HEK293T (cell line): Measurements from ENCODE around the gene GPR68.
"Not testable (repeated sequence)": the region's sequence is repeated elsewhere in the genome, so short reads cannot be mapped to it uniquely, and the experiment has no call there.

Source experiments
- CTCF ChIA-PET: fragments of 350-600 bp; formaldehyde crosslinking; extraction: SDS; loops from one replicate; lab custom pipeline; 2021; ENCODE audit warnings: antibody characterized with exemption, inconsistent platforms; lab: Yijun Ruan, JAX
- POLR2A ChIA-PET: fragments of 350-600 bp; formaldehyde crosslinking; extraction: SDS; loops from one replicate; lab custom pipeline; 2020; ENCODE audit warnings: antibody characterized with exemption, inconsistent platforms; lab: Yijun Ruan, JAX
- DNase-seq: peaks from one replicate; pipeline ENCODE4 v3.0.0; 2012; ENCODE audit warnings: mixed read lengths; ENCODE audit errors: extremely low spot score
- ARNT ChIP-seq: fragments of 450-650 bp; IDR thresholded peaks from 2 replicates; pipeline ENCODE4 v1.6.1; 2017; ENCODE audit warnings: mild to moderate bottlenecking
- BHLHE40 ChIP-seq: fragments of 450-650 bp; IDR thresholded peaks from 2 replicates; pipeline ENCODE4 v1.6.1; 2016; ENCODE audit warnings: mild to moderate bottlenecking, moderate library complexity, borderline replicate concordance
- CTBP1 ChIP-seq: fragments of 450-650 bp; IDR thresholded peaks from 2 replicates; pipeline ENCODE4 v1.6.1; 2016; ENCODE audit warnings: borderline replicate concordance
- ELF4 ChIP-seq: fragments of 450-650 bp; IDR thresholded peaks from 2 replicates; pipeline ENCODE4 v1.6.1; 2017; ENCODE audit warnings: antibody characterized with exemption
- FOXA1 ChIP-seq: fragments of 450-650 bp; IDR thresholded peaks from 2 replicates; pipeline ENCODE4 v1.6.1; 2016; ENCODE audit warnings: mild to moderate bottlenecking
- FOXK2 ChIP-seq: fragments of 450-650 bp; IDR thresholded peaks from 2 replicates; pipeline ENCODE4 v1.6.1; 2016; ENCODE audit warnings: mild to moderate bottlenecking
- FOXM1 ChIP-seq: fragments of 450-650 bp; IDR thresholded peaks from 2 replicates; pipeline ENCODE4 v1.6.1; 2017; ENCODE audit warnings: mild to moderate bottlenecking, borderline replicate concordance
- HDGF ChIP-seq: fragments of 450-650 bp; IDR thresholded peaks from 2 replicates; pipeline ENCODE4 v1.6.1; 2017; ENCODE audit warnings: antibody characterized with exemption, borderline replicate concordance
- L3MBTL2 ChIP-seq: fragments of 450-650 bp; conservative IDR thresholded peaks from 2 replicates; pipeline ENCODE4 v1.6.1; 2016; ENCODE audit warnings: mild to moderate bottlenecking
- LEF1 ChIP-seq: fragments of 450-650 bp; IDR thresholded peaks from 2 replicates; pipeline ENCODE4 v1.6.1; 2017; ENCODE audit warnings: mild to moderate bottlenecking, borderline replicate concordance
- NFRKB ChIP-seq: fragments of 450-650 bp; IDR thresholded peaks from 2 replicates; pipeline ENCODE4 v1.6.1; 2016; ENCODE audit warnings: mild to moderate bottlenecking, moderate library complexity
- PKNOX1 ChIP-seq: fragments of 450-650 bp; IDR thresholded peaks from 2 replicates; pipeline ENCODE4 v1.6.1; 2016
- SP1 ChIP-seq: fragments of 450-650 bp; IDR thresholded peaks from 2 replicates; pipeline ENCODE4 v1.6.1; 2017
- SUZ12 ChIP-seq: fragments of 450-650 bp; IDR thresholded peaks from 2 replicates; pipeline ENCODE4 v1.6.1; 2016; ENCODE audit warnings: mild to moderate bottlenecking
- TARDBP ChIP-seq: fragments of 450-650 bp; IDR thresholded peaks from 2 replicates; pipeline ENCODE4 v1.6.1; 2016
- ZNF384 ChIP-seq: fragments of 450-650 bp; IDR thresholded peaks from 2 replicates; pipeline ENCODE4 v1.6.1; 2016

GPR68 gene

GRCh38 chr14:91229743-91230200 lies 14.7 kb downstream of the GPR68 start:
- CTCF ChIA-PET = no interaction called here
- POLR2A ChIA-PET = no interaction called here
- TF ChIP-seq NFRKB (no peak), FOXA1 (no peak), PKNOX1 (no peak), LEF1 (no peak), TARDBP (no peak), CTBP1 (no peak), ELF4 (no peak)
- DNase-seq = no peak

- DNase-seq = no peak
- TF ChIP-seq CTBP1 (no peak), LEF1 (no peak), PKNOX1 (no peak), SP1 (no peak), FOXA1 (no peak), ARNT (no peak), SUZ12 (no peak), BHLHE40 (no peak), TARDBP (no peak), FOXM1 (no peak), ELF4 (no peak)
- CTCF ChIA-PET = no interaction called here
- POLR2A ChIA-PET = no interaction called here
Measured at GRCh38 chr14:91229005-91229382, 15.5 kb downstream of the GPR68 start.

GRCh38 chr14:91228112-91229004 lies 16.1 kb downstream of the GPR68 start:
- TF ChIP-seq L3MBTL2 (no peak), SUZ12 (no peak), HDGF (no peak), BHLHE40 (no peak), ZNF384 (no peak), FOXA1 (no peak), CTBP1 (no peak), PKNOX1 (no peak), NFRKB (no peak), FOXK2 (no peak), FOXM1 (no peak), ELF4 (no peak), TARDBP (no peak), SP1 (no peak), ARNT (no peak)
- no peak for DNase-seq
- CTCF ChIA-PET = no interaction called here
- POLR2A ChIA-PET = no interaction called here

GRCh38 chr14:91227183-91227628 lies 17.3 kb downstream of the GPR68 start:
- POLR2A ChIA-PET = no interaction called here
- TF ChIP-seq SUZ12 (no peak), FOXK2 (no peak), NFRKB (no peak), BHLHE40 (no peak), CTBP1 (no peak), LEF1 (no peak), PKNOX1 (no peak), L3MBTL2 (no peak), ELF4 (no peak), ARNT (no peak), HDGF (no peak), ZNF384 (no peak), TARDBP (no peak), FOXA1 (no peak), FOXM1 (no peak), SP1 (no peak)
- CTCF ChIA-PET = no interaction called here
- DNase-seq = no peak

GRCh38 chr14:91226360-91226759 lies 18.1 kb downstream of the GPR68 start:
- CTCF ChIA-PET, DNase-seq, POLR2A ChIA-PET: not testable (repeated sequence)

- CTCF ChIA-PET = no interaction called here
- DNase-seq = no peak
Measured at GRCh38 chr14:91225025-91225424, 19.5 kb downstream of the GPR68 start.

More at GRCh38 chr14:91225025-91225424, 19.5 kb downstream of the GPR68 start:
- TF ChIP-seq SP1 = no peak
- POLR2A ChIA-PET = no interaction called here
